ENCODE data around the gene SHC3. TPM values are rescaled to one million over a fixed set of nuclear protein-coding genes. Genes with fewer than 3 reads are reported as not detected.
A peak's percentile ranks its signal among the peaks of the same experiment; 100 is the strongest.

Gene SHC3
- total RNA-seq, 1 donor: 26.5 TPM

DNA sequence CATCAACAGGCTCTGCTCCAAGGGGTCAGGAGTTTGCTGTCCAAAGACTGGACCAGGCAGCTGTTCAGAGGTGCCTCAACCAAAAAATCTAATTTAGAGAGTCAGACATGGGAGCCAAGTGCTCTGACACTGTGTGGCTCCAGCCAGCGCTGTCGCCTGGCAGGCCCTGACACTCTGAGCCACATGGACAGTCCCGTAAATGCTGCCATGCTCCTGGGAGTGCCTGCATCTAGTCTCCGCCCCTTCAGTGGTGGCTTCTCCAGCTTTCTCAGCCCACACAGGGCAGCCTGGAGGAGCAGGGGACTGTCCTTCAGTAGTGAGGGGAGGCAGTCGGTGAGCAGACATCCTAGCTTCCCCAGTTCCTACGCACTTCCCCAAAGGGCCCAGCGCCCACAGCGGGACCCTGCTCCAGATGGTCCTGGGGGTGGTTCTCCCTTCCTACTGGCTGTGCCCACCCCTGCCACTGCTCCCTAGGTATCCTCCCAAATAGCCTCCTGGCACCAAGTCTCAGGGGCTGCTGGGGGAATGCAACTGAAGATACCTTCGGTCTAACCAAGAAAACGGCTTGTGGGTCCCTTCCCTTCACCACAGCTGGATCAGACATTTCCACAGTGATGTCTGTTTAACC is 72.3 kb downstream of the SHC3 start:
- no peak overlapping the region for H3K4me3 ChIP-seq (ENCODE audit: low read depth, low read length)
- no peak for DNase-seq (ENCODE audit: low read depth)
- TF ChIP-seq, protein P1, sequence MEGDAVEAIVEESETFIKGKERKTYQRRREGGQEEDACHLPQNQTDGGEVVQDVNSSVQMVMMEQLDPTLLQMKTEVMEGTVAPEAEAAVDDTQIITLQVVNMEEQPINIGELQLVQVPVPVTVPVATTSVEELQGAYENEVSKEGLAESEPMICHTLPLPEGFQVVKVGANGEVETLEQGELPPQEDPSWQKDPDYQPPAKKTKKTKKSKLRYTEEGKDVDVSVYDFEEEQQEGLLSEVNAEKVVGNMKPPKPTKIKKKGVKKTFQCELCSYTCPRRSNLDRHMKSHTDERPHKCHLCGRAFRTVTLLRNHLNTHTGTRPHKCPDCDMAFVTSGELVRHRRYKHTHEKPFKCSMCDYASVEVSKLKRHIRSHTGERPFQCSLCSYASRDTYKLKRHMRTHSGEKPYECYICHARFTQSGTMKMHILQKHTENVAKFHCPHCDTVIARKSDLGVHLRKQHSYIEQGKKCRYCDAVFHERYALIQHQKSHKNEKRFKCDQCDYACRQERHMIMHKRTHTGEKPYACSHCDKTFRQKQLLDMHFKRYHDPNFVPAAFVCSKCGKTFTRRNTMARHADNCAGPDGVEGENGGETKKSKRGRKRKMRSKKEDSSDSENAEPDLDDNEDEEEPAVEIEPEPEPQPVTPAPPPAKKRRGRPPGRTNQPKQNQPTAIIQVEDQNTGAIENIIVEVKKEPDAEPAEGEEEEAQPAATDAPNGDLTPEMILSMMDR (IDR thresholded peaks at IDR 0.05; ENCODE audit: insufficient read depth, low read length): no peak

DNA sequence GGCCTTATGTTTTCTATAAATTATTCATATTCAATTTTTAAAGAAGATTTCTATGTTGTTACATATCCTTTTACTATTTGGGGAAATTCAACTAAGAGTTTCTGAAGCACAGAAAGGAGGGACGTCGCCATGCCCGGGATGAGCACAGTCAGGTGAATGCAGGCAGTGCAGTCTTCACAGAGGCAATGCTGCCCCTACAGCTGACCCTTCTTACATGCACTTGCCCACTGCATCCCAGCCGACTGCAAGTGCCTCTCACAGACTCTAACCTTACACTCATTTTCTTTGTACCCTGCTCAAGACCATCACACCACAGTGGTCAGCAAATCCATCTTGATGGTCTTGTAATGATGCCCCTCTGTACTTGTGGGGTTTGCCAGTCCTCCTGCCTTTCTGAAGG is 73.8 kb downstream of the SHC3 start:
- DNase-seq (ENCODE audit: low read depth): no peak
- no peak overlapping the region for H3K4me3 ChIP-seq (ENCODE audit: low read depth, low read length)
- TF ChIP-seq, protein P1 (IDR thresholded peaks at IDR 0.05; ENCODE audit: insufficient read depth, low read length): no peak

DNA sequence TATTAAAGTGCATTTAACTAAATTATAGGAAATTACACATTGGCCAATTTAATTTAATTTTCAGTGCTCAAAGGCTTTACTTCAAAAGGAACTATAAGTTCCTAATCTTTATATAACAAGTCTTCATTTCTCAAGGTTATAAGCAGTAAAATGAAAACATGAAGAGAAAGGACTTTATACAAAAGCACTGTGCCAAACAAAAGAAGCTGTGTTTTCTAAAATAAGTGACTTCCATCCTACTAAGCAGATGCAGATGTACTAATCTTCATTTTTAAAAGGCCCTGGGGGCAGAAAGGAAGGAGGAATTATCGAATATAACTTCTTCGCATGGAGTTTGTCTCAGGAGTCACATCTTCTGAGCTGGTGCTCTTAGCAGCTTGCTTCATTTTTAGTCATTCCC is 81.4 kb downstream of the SHC3 start:
- H3K4me3 ChIP-seq (ENCODE audit: low read depth, low read length): no peak overlapping the region
- DNase-seq (ENCODE audit: low read depth): no peak
- TF ChIP-seq, protein P1 (IDR thresholded peaks at IDR 0.05; ENCODE audit: insufficient read depth, low read length): no peak

DNA sequence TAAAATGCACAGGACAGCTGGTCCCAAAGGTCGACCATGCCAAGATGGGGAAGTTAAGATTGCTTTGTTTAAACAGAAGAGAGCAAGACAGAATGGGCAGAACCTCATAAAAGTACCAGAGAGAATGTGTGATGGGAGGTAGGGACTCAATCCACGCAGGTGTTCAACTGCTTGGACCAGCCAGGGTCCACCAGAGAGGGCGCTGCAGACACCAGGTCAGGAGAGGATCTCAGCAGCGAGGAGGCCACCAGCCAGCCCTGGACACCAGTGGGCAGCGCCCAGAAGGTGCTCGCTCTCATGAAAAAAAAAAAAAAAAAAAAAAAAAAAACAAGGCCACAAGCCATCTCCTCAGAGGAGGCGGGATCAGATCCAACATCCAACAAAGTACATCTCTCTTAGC is 81.8 kb downstream of the SHC3 start:
- no peak for DNase-seq (ENCODE audit: low read depth)
- TF ChIP-seq, protein P1 (IDR thresholded peaks at IDR 0.05; ENCODE audit: insufficient read depth, low read length): peak; percentile 2

DNA sequence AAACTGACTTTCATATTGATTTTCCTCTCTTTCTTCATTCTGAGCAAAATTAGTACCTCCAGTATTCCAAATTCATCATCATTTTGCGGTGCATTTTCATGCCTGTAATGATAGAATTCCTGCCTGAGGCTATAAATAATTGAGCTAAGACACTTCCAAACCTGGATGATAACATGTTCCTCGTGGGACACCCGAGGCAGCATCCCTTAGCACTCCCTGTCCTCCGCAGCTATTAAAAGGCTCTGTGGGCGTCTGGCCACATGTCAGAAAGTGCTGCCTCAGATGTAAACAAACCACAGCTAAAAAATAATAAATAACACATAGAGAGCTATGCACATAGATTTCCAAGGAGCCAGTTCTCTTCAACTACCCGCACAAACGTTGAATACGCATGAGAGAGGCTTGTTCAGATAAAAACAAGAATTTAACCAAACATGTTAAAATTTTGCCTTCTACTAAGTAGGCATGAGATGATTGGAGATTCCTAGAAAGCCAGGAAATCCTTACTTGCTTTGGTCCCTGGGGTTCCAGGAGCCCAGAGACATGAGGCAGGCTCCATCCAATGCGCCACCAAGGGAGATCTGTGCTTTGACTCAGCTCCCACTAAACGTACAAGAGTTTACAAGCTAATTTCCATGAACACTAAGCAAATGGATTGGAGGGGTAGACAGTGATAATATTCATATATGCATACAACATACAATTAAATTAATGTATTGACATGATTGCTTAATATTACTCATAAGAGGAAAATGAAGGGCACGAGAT is 82.7 kb downstream of the SHC3 start:
- no peak for DNase-seq (ENCODE audit: low read depth)
- H3K4me3 ChIP-seq (ENCODE audit: low read depth, low read length): no peak overlapping the region
- TF ChIP-seq, protein P1 (IDR thresholded peaks at IDR 0.05; ENCODE audit: insufficient read depth, low read length): no peak

More for the DNA sequence above, 81.8 kb downstream of the SHC3 start:
- no peak overlapping the region for H3K4me3 ChIP-seq (ENCODE audit: low read depth, low read length)

DNA sequence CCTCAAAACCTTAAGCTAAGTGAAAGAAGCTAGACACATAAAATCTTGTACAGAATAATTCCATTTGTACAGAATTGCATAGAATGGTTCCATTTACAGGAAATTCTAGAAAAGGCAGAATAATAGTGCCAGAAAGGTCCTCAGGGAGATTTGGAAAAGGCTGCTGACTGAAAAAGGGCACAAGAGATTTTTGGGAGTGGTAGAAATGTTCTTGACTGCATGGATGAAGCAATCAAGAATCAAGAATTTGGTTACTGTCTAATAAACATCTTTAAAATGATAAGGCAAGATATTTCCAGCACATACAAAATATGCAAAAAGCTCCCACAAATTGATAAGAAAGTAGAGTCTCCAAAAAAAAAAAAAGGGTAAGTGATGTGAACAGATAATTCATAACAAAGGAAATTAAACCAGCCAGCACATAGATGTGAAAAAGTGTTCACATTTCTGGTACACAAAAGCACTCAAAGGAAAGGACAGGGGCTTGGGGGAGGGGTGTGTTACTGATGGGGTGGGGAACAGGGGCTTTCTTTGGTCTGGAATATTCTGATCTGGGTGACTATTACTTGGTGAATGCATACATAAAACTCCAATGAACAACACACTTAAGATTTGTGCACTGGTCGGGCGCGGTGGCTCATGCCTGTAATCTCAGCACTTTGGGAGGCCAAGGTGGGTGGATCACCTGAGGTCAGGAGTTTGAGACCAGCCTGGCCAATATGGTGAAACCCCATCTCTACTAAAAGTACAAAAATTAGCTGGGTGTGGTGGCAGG is 85.2 kb downstream of the SHC3 start:
- no peak overlapping the region for H3K4me3 ChIP-seq (ENCODE audit: low read depth, low read length)
- peak; percentile 77 for DNase-seq (ENCODE audit: low read depth)
- TF ChIP-seq, protein P1 (IDR thresholded peaks at IDR 0.05; ENCODE audit: insufficient read depth, low read length): no peak

All from fibroblast of the aortic adventitia (primary cell).